Ramos (cell line): ENCODE results near the gene PTGIR.

Experiments used
- in situ Hi-C: fragments of 300-500 bp; cut with MboI; formaldehyde crosslinking; loops from one replicate; pipeline ENCODE4 v1.14.3; 2022; ENCODE audit warnings: low sequenced_read_pairs; ENCODE audit not compliant: unreplicated experiment

The PTGIR gene

GRCh38 chr19:46624958-46625661 is at the start of gene PTGIR:
Gene PTGIR (minus strand): TSS chr19:46625089. CDS start chr19:46624225, 864 bp downstream.
- in situ Hi-C loops, result loop anchor here (10.0 kb wide), 1 partner anchor 210 kb away; no protein-coding TSS in a partner anchor

- in situ Hi-C loops, result no loop called here
Measured at GRCh38 chr19:46670813-46671212, 45.9 kb upstream of the PTGIR start.

- in situ Hi-C loops, result no loop called here
Measured at GRCh38 chr19:46668662-46669061, 43.8 kb upstream of the PTGIR start.

- in situ Hi-C loops, result no loop called here
Measured at GRCh38 chr19:46665072-46665471, 40.2 kb upstream of the PTGIR start.

- in situ Hi-C loops, result loop anchor here (5.0 kb wide), 2 partner anchors 50 to 135 kb away; no protein-coding TSS in a partner anchor
Measured at GRCh38 chr19:46661735-46662592, 37.1 kb upstream of the PTGIR start.

- in situ Hi-C loops, result loop anchor here (5.0 kb wide), 2 partner anchors 49 to 134 kb away; no protein-coding TSS in a partner anchor
Measured at GRCh38 chr19:46661020-46661731, 36.3 kb upstream of the PTGIR start, which contains the start of gene DACT3. Gene DACT3 (minus strand): TSS chr19:46661182. CDS start chr19:46661064, 118 bp downstream.

GRCh38 chr19:46660551-46661019 is 35.7 kb upstream of the PTGIR start:
- in situ Hi-C loops, result loop anchor here (5.0 kb wide), 2 partner anchors 48 to 133 kb away; no protein-coding TSS in a partner anchor

- in situ Hi-C loops, result loop anchor here (5.0 kb wide), 2 partner anchors 48 to 133 kb away; no protein-coding TSS in a partner anchor
Measured at GRCh38 chr19:46660008-46660517, 35.2 kb upstream of the PTGIR start.

- in situ Hi-C loops, result loop anchor here (5.0 kb wide), 2 partner anchors 47 to 132 kb away; no protein-coding TSS in a partner anchor
Measured at GRCh38 chr19:46659151-46660007, 34.5 kb upstream of the PTGIR start.

- in situ Hi-C loops, result no loop called here
Measured at GRCh38 chr19:46656541-46656940, 31.7 kb upstream of the PTGIR start.

GRCh38 chr19:46654621-46655152 is 29.8 kb upstream of the PTGIR start:
- in situ Hi-C loops, result no loop called here

GRCh38 chr19:46650445-46650844 is 25.6 kb upstream of the PTGIR start:
- in situ Hi-C loops, result no loop called here

- in situ Hi-C loops, result no loop called here
Measured at GRCh38 chr19:46648961-46649960, 24.4 kb upstream of the PTGIR start.

GRCh38 chr19:46648060-46648960 is 23.4 kb upstream of the PTGIR start:
- in situ Hi-C loops, result no loop called here

- in situ Hi-C loops, result no loop called here
Measured at GRCh38 chr19:46646402-46646801, 21.5 kb upstream of the PTGIR start.

- in situ Hi-C loops, result no loop called here
Measured at GRCh38 chr19:46644720-46645119, 19.8 kb upstream of the PTGIR start.

GRCh38 chr19:46640656-46641055 is 15.8 kb upstream of the PTGIR start:
- in situ Hi-C loops, result no loop called here
